Effector memory CD4-positive, alpha-beta T cell (primary cell): ENCODE results near the gene ONECUT2.
A peak's percentile ranks its signal among the peaks of the same experiment; 100 is the strongest.
"Not testable (repeated sequence)": the region's sequence is repeated elsewhere in the genome, so short reads cannot be mapped to it uniquely, and the experiment has no call there.

Source experiments
- DNase-seq, 3 donors: peaks; one replicate each; pipeline ENCODE4 v3.0.0-alpha.2; 2020
- H3K27ac ChIP-seq: 2 replicates; pipeline ENCODE4 v1.7.0; 2013; ENCODE audit warnings: mild to moderate bottlenecking, low read length, moderate library complexity; ENCODE audit not compliant: insufficient read depth, poor library complexity, severe bottlenecking
- H3K27me3 ChIP-seq: replicated peaks from 2 replicates; pipeline ENCODE4 v1.7.0; 2013; ENCODE audit warnings: mild to moderate bottlenecking, low read length; ENCODE audit not compliant: insufficient read depth, control insufficient read depth, poor library complexity, severe bottlenecking
- H3K36me3 ChIP-seq: 2 replicates; pipeline ENCODE4 v1.7.0; 2013; ENCODE audit warnings: mild to moderate bottlenecking, low read length, moderate library complexity; ENCODE audit not compliant: control insufficient read depth, insufficient read depth
- H3K4me1 ChIP-seq: 2 replicates; pipeline ENCODE4 v1.7.0; 2013; ENCODE audit warnings: low read length, mild to moderate bottlenecking; ENCODE audit not compliant: control insufficient read depth, insufficient read depth, poor library complexity, severe bottlenecking
- H3K4me3 ChIP-seq: 2 replicates; pipeline ENCODE4 v1.7.0; 2013; ENCODE audit warnings: low read length, low read depth, mild to moderate bottlenecking; ENCODE audit not compliant: insufficient read depth, poor library complexity, severe bottlenecking
- H3K9me3 ChIP-seq: 2 replicates; pipeline ENCODE4 v1.7.0; 2013; ENCODE audit warnings: mild to moderate bottlenecking, low read length, moderate library complexity; ENCODE audit not compliant: control insufficient read depth
- total RNA-seq, 3 donors: gene quantifications; one replicate each; lab custom pipeline; 2026; lab: John Stamatoyannopoulos, UW

The ONECUT2 gene
- 0 to 0.19 (median 0) reads per million in 3 donors for total RNA-seq

DNA sequence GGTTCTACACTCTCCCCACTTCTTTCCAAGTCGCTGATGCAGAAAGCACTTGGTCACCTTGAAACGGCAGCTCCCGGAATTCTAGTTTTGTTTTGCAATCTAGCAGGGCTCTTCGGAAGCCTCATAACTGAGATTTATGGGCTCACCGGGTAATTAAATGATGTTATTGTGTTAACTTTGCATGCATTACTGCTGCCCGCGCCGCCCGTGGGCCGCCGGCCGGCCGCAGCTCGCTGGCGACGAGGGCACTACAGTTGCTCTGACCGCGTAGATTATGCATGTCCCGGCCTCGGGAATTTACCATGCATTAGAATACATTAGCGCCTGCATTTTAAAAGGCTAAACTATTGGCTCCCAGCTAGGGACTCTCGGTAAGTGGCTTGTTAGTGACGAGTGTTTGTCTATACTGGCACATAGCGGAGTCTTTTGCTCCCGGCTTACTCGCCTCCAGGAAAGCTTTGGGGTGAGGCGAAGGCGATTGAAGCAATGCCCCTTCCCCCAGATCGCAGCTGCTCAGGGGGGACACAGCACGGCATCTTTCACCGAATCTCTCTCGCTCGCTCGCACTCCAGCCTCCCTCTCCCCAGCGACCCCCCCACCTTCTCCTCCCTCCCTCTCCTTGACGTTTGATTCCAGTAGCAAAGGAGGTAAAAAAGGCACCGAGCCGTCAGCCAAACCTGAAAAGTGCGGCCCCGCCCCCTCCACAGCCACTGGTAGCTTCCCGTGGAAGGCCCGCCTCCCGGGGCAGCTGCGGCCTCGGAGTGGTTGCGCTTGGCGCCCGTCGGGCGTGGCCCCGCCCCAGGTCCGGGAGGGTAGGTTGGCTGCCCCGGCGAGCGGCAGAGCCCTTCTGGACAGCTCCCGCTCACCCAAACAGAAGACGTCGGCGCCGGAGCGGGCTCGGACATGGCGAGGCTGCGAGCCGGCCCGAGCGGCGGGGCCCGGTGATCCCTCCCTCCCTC, at the start of gene ONECUT2:
ONECUT2 (plus strand) TSS at position 839 of the 959 bp plus-strand sequence. CDS start 343 bp downstream, outside the sequence.
- H3K4me1 ChIP-seq: peaks cover 26% of the 10 kb centered on the region

DNA sequence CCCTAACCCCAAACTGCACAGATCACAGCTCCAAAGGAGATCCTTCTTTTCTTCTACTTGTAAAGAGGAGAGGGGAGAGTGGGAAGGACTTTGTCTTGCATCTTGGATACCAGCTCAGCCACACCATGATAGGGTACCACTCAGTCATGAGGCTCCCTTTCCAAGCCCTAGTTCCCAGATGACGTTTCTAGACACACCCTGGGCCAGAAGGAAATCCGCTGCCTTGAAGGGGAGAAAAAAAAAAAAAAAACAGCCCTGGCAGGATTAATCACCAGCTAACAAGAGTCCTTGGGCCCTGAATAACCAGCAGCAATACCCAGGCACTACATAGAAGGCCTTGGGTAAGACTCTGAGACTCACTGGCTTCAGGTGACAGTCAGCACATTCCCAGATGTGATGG, 45.9 kb upstream of the ONECUT2 start:
- H3K4me3 ChIP-seq: no peak overlapping the region
- H3K4me1 ChIP-seq: no peaks in the 10 kb centered on the region
- H3K36me3 ChIP-seq: no peaks in the 10 kb centered on the region
- no peaks in the 10 kb centered on the region for H3K9me3 ChIP-seq
- H3K27ac ChIP-seq: no peak overlapping the region
- DNase-seq: no peak
- no peaks in the 10 kb centered on the region for H3K27me3 ChIP-seq

More for the DNA sequence above, at the start of gene ONECUT2:
- DNase-seq: peak in 2 of 3 donors; percentile 25 to 26
- Histone ChIP-seq H3K27ac (no peak within 1 kb of the TSS), H3K36me3 (no peaks in the 10 kb centered on the region), H3K9me3 (no peaks in the 10 kb centered on the region), H3K4me3 (peak within 1 kb of the TSS; percentile 50), H3K27me3 (peaks cover 77% of the 10 kb centered on the region)

DNA sequence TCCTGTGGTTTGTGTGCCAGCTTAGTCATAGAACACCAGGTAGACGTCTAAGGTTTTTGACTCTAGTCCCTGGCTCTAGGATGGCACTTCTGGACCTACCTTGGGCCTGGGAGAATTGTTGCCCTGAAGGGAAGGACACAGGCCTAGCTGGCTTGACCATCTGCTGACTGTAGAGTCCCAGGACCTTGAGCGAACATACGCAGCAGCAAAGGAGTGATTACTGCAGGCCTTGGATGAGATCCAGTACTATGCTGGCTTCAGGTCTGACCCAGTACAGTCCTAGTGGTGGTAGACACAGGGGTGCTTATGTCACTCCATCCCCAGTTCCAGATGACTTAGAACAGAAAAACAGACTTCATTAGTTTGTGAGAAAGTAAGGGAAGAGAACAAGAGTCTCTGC, 45.1 kb upstream of the ONECUT2 start:
- Histone ChIP-seq H3K36me3 (no peaks in the 10 kb centered on the region), H3K27me3 (no peaks in the 10 kb centered on the region), H3K9me3 (no peaks in the 10 kb centered on the region), H3K4me3 (no peak overlapping the region), H3K27ac (no peak overlapping the region), H3K4me1 (no peaks in the 10 kb centered on the region)
- DNase-seq: no peak

DNA sequence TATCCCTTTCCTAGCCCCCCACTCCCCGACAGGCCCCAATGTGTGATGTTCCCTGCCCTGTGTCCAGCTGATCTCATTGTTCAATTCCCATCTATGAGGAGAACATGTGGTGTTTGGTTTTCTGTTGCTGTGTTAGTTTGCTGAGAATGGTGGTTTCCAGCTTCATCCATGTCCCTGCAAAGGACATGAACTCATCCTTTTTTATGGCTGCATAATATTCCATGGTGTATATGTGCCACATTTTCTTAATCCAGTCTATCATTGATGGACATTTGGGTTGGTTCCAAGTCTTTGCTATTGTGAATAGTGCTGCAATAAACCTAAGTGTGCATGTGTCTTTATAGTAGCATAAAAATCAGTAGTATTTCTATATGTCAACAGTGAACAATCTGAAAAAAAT, 40.4 kb upstream of the ONECUT2 start:
- not testable (repeated sequence) for H3K36me3 ChIP-seq, H3K9me3 ChIP-seq, DNase-seq, H3K27ac ChIP-seq, H3K4me1 ChIP-seq, H3K27me3 ChIP-seq, H3K4me3 ChIP-seq

GRCh38 chr18:57396831-57397230, 38.3 kb upstream of the ONECUT2 start:
- not testable (repeated sequence) for H3K27ac ChIP-seq, H3K36me3 ChIP-seq, H3K4me3 ChIP-seq, H3K27me3 ChIP-seq, H3K9me3 ChIP-seq, DNase-seq, H3K4me1 ChIP-seq

DNA sequence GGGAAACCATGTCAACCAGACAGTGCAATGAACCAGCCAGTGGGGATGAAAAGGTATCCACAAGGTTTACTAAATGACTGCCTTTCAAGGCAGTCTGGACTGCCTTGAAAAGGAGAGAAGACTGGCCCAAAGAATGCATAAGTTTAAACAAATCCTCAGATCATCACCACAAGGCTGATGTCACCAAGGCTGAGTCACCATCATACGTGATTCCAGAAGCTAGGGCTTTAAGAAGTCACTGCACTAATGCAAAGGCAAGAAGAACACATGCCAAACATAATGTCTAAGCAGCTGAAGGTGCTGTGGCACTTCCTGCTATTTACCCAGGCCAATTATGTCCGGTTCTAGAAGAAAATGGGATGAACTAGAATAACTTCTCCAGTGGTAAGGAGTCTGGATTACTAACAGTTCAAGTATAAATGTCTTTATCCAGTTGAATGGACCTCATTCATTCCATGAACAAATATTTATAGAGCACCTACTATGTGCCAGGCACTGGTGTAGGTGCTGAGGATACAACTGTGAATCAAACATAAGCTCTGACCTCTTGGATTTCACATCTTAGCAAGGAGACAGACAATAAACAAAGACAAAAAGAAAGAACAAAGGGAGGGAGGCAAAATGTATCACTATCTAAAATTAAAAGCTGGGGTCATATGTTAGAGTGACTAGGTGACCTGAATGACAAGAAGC, 37.6 kb upstream of the ONECUT2 start:
- Histone ChIP-seq H3K36me3 (no peaks in the 10 kb centered on the region), H3K4me3 (no peak overlapping the region), H3K27ac (no peak overlapping the region), H3K9me3 (no peaks in the 10 kb centered on the region), H3K27me3 (no peaks in the 10 kb centered on the region), H3K4me1 (no peaks in the 10 kb centered on the region)
- no peak for DNase-seq

DNA sequence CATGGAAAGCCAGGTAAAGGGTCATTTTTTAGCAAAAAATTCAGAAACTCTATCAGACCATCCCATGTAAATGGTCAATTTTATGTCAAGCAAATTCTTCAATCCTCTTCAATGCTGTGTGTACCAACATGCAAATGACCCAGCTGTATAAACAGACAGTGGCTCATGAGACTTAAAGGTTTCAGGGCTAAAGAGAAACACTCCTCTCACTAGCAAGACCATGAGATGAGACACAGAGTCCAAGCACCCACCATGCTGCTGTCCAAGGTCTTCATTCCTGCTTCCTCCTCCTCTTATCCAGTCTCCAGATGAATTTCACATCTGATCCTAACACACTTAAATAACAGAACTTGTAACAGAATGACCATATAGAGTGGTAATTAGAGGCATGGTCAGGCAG, 30.8 kb upstream of the ONECUT2 start:
- H3K4me3 ChIP-seq: no peak overlapping the region
- no peaks in the 10 kb centered on the region for H3K4me1 ChIP-seq
- no peaks in the 10 kb centered on the region for H3K27me3 ChIP-seq
- no peak for DNase-seq
- H3K36me3 ChIP-seq: no peaks in the 10 kb centered on the region
- H3K27ac ChIP-seq: no peak overlapping the region
- H3K9me3 ChIP-seq: no peaks in the 10 kb centered on the region

GRCh38 chr18:57409650-57410049, 25.5 kb upstream of the ONECUT2 start:
- no peaks in the 10 kb centered on the region for H3K4me1 ChIP-seq
- no peaks in the 10 kb centered on the region for H3K9me3 ChIP-seq
- no peaks in the 10 kb centered on the region for H3K36me3 ChIP-seq
- no peak overlapping the region for H3K27ac ChIP-seq
- no peak for DNase-seq
- no peak overlapping the region for H3K4me3 ChIP-seq
- no peaks in the 10 kb centered on the region for H3K27me3 ChIP-seq

DNA sequence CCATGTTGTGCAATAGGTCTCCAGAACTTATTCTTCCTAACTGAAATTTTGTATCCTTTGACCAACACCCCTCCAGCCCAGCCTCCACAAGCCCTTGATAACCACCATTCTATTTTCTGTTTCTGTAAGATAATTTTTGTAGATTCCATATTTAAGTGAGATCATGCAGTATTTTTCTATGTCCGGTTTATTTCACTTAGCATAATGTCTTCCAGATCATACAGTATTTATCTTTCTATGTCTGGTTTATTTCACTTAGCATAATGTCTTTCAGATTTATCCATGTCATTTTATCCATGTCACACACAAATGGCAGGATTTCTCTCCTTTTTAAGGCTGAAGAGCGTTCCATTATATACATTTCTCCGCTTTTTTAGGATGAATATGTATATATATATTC, 24.4 kb upstream of the ONECUT2 start:
- Histone ChIP-seq H3K27me3 (no peaks in the 10 kb centered on the region), H3K4me1 (no peaks in the 10 kb centered on the region), H3K9me3 (no peaks in the 10 kb centered on the region), H3K27ac (no peak overlapping the region), H3K4me3 (no peak overlapping the region), H3K36me3 (no peaks in the 10 kb centered on the region)
- DNase-seq: no peak

DNA sequence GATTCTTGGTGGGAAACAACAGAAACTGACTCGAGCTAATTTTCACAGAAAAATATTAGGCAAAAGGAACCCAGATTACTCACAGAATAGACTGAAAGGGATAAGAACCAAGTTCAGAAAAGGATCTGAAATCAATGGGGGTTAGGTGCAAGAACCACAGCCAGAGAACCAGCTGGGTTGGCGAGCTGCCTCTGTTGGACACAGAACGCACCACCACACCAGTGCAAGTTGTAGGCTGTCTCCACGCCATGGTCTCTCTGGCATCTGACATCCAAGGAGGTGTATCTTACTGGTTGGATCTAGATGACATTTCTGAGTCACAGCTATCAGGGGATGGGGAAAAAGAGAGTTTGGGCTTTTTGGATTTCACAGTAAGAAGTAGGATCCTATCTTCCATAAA, 18.6 kb upstream of the ONECUT2 start:
- no peaks in the 10 kb centered on the region for H3K27me3 ChIP-seq
- no peak overlapping the region for H3K4me3 ChIP-seq
- DNase-seq: no peak
- H3K9me3 ChIP-seq: no peaks in the 10 kb centered on the region
- no peaks in the 10 kb centered on the region for H3K4me1 ChIP-seq
- no peaks in the 10 kb centered on the region for H3K36me3 ChIP-seq
- H3K27ac ChIP-seq: no peak overlapping the region
